Stimulated activated CD8-positive, alpha-beta memory T cell treated with anti-CD3 and anti-CD28 coated beads, Interleukin-7, amount 100 ng/mL, for 24 hours (primary cell): ENCODE data around the gene GGTA1.
A peak's percentile ranks its signal among the peaks of the same experiment; 100 is the strongest.
"Not testable (repeated sequence)": the region's sequence is repeated elsewhere in the genome, so short reads cannot be mapped to it uniquely, and the experiment has no call there.

ENCODE experiments used
- DNase-seq: peaks from one replicate; pipeline ENCODE4 v3.0.0-alpha.2; 2020; ENCODE audit warnings: low read depth

GGTA1 gene

GRCh38 chr9:121499427-121500164 lies at the start of gene GGTA1:
GGTA1 (minus strand) TSS chr9:121499844; CDS start chr9:121467922, 31,922 bp downstream.
- no peak for DNase-seq

GRCh38 chr9:121548666-121549065 lies 49.0 kb upstream of the GGTA1 start:
- DNase-seq: no peak

- DNase-seq: peak; percentile 41
Observed at GRCh38 chr9:121545875-121546423, 46.3 kb upstream of the GGTA1 start.

- no peak for DNase-seq
Observed at GRCh38 chr9:121545150-121545874, 45.7 kb upstream of the GGTA1 start.

GRCh38 chr9:121542025-121542424 lies 42.4 kb upstream of the GGTA1 start:
- DNase-seq: no peak

GRCh38 chr9:121541256-121541655 lies 41.6 kb upstream of the GGTA1 start:
- DNase-seq: no peak

- DNase-seq: no peak
Observed at GRCh38 chr9:121538221-121538620, 38.6 kb upstream of the GGTA1 start.

- DNase-seq: no peak
Observed at GRCh38 chr9:121537283-121537682, 37.6 kb upstream of the GGTA1 start.

GRCh38 chr9:121532881-121533280 lies 33.2 kb upstream of the GGTA1 start:
- DNase-seq: no peak

- DNase-seq: no peak
Observed at GRCh38 chr9:121529237-121529987, 29.8 kb upstream of the GGTA1 start.

GRCh38 chr9:121528642-121529041 lies 29.0 kb upstream of the GGTA1 start:
- DNase-seq: no peak

GRCh38 chr9:121527371-121527770 lies 27.7 kb upstream of the GGTA1 start:
- DNase-seq: no peak

GRCh38 chr9:121519688-121520087 lies 20.0 kb upstream of the GGTA1 start:
- not testable (repeated sequence) for DNase-seq

GRCh38 chr9:121518634-121519033 lies 19.0 kb upstream of the GGTA1 start:
- DNase-seq: no peak

- not testable (repeated sequence) for DNase-seq
Observed at GRCh38 chr9:121513166-121513565, 13.5 kb upstream of the GGTA1 start.

GRCh38 chr9:121510766-121511550 lies 11.3 kb upstream of the GGTA1 start:
- no peak for DNase-seq

- DNase-seq: no peak
Observed at GRCh38 chr9:121509180-121509579, 9.5 kb upstream of the GGTA1 start.

GRCh38 chr9:121508415-121508814 lies 8.8 kb upstream of the GGTA1 start:
- no peak for DNase-seq

- no peak for DNase-seq
Observed at GRCh38 chr9:121505903-121506735, 6.5 kb upstream of the GGTA1 start.

- DNase-seq: no peak
Observed at GRCh38 chr9:121503444-121503843, 3.8 kb upstream of the GGTA1 start.

GRCh38 chr9:121500165-121500478 lies 478 bp upstream of the GGTA1 start:
- DNase-seq: no peak
